GM18873 (cell line): ENCODE measurements around the gene EPO.
A peak's percentile ranks its signal among the peaks of the same experiment; 100 is the strongest.

Experiments
- ATAC-seq: cut with Tn5 transposase; IDR thresholded peaks from one replicate; pipeline ENCODE4 v1.9.1; 2021; ENCODE audit warnings: mild to moderate bottlenecking, moderate library complexity, moderate number of reproducible peaks; ENCODE audit not compliant: unreplicated experiment, low FRiP score

Gene EPO

GRCh38 chr7:100720279-100720670 is at the start of gene EPO:
EPO (plus strand) TSS chr7:100720468; CDS start chr7:100720981, 513 bp downstream.
- ATAC-seq: no peak

GRCh38 chr7:100671353-100672327 is 48.6 kb upstream of the EPO start:
- ATAC-seq: no peak

GRCh38 chr7:100673302-100673941 is 46.8 kb upstream of the EPO start, which contains the start of gene GNB2:
GNB2 (plus strand) TSS chr7:100673740; CDS start chr7:100676266, 2,526 bp downstream.
- peak; percentile 71 for ATAC-seq

- no peak for ATAC-seq
Measured at GRCh38 chr7:100673942-100674410, 46.3 kb upstream of the EPO start.

- ATAC-seq: no peak
Measured at GRCh38 chr7:100674411-100675104, 45.7 kb upstream of the EPO start.

- no peak for ATAC-seq
Measured at GRCh38 chr7:100675105-100675451, 45.2 kb upstream of the EPO start.

- no peak for ATAC-seq
Measured at GRCh38 chr7:100675581-100676350, 44.5 kb upstream of the EPO start.

- ATAC-seq: no peak
Measured at GRCh38 chr7:100676501-100677306, 43.6 kb upstream of the EPO start.

GRCh38 chr7:100677308-100678267 is 42.7 kb upstream of the EPO start:
- ATAC-seq: no peak

GRCh38 chr7:100678291-100678984 is 41.8 kb upstream of the EPO start:
- no peak for ATAC-seq

GRCh38 chr7:100679129-100679926 is 40.9 kb upstream of the EPO start:
- no peak for ATAC-seq

- no peak for ATAC-seq
Measured at GRCh38 chr7:100679927-100680575, 40.2 kb upstream of the EPO start.

- ATAC-seq: no peak
Measured at GRCh38 chr7:100680576-100681271, 39.5 kb upstream of the EPO start.

- no peak for ATAC-seq
Measured at GRCh38 chr7:100681491-100682227, 38.6 kb upstream of the EPO start.

- no peak for ATAC-seq
Measured at GRCh38 chr7:100682228-100682741, 38.0 kb upstream of the EPO start.
